Stimulated activated CD8-positive, alpha-beta memory T cell treated with anti-CD3 and anti-CD28 coated beads, Interleukin-2, amount 100 ng/mL, for 48 hours (primary cell): ENCODE results near the gene TMEM225.
"Not testable (repeated sequence)": the region's sequence is repeated elsewhere in the genome, so short reads cannot be mapped to it uniquely, and the experiment has no call there.

ENCODE experiments used
- DNase-seq, 2 donors: peaks; one replicate each; pipeline ENCODE4 v3.0.0-alpha.2; 2020; ENCODE audit warnings: low read depth in 2 of 2

TMEM225 gene, protein sequence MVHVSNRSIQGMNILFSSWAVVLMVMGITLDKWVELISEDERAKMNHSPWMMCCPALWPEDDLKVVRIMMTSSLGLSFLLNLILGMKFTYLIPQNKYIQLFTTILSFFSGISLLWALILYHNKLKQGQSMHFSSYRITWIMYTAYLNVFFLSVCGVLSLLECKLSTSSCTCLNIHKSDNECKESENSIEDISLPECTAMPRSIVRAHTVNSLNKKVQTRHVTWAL

DNA sequence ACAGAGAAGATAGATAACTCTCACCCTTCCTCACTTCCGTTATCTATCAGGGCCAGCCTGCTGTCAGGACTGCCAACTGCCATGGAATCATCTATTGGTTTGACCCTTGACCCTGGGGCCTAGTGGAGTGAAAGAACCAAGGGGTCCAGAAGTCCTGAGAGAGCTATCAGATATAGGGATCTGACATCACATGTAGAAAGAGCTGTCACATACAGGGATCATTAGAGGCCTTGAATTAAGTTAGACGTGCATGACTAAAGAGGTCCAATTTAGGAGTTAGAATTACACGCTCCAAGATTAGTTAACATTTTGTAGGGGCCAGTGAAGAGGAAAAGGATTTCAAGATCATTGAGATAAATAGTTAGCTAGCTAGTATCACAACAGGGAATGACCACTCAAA is at the start of gene TMEM225:
Gene TMEM225 (minus strand): TSS at position 101 of the 400 bp plus-strand sequence. CDS start 245 bp downstream, outside the sequence.
- no peak for DNase-seq

DNA sequence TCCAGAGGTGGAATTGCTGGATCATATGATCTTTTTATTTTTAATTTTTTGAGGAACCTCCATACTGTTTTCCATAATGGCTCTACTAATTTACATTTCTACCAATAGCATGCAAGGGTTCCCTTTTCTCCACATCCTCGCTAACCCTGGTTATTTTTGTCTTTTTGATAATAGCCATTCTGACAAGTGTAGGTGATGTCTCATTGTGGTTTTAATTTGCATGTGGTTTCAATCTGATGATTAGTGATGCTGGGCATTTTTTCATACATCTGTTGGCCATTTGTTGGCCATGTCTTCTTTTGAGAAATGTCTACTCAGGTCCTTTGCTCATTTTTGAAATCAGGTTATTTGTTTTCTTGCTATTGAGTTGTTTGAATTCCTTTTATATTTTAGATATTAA is 38.6 kb upstream of the TMEM225 start:
- DNase-seq, result no peak

DNA sequence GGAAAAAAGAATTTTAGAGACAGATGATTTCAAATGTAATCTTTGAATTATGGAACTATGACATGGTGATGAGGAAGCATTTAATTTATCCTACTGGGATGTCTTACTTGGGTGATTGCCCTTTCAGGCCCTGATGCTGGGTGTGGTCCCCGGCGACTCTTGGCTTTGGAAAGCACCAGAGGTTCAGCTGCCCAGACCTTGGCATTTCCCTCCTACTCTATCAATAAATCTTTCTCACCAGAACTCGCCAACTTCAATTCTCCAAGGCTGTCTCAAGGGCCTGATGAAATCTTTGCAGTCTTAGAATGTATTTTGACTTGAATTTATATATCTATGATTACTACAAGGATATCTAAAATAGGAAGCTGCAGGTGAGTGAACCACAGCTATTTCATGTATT is 35.5 kb upstream of the TMEM225 start:
- no peak for DNase-seq

DNA sequence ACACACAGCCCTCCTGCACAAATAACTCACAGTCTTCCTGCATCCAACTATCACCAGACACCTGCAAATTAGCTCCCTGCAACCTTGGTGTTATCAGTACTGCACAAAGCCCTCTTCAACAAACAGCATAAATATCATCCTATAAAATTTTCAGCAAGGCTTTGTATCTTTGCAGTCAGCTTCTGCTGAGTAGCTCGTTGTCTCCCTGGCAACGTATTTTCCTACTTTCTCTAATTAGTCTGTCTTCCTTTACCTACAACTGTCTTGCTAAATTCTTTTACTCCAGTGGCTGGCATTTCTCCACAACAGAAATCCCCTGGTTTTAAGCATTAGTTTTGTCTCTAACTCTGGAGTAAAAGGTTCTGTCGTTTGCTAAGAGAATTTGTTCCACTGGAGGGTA is 20.4 kb upstream of the TMEM225 start:
- no peak for DNase-seq

DNA sequence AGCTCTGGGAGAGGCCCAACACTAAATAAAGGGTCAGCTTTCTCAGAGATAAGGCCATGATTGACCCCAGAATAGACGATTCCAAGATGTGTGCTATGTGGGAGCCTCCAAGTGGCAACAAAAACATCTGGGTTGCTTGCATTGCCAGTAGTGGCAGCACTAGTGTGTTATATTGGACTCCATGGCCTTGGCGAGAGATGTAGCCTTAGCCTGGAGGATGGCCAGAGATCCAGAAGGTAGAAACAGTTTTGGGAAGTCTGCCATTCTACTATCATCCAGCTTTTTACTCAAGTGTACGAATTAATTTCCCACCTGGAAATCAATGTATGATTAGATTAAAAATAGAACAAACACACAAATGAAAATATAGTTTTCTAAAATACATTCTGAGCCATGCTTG is 19.5 kb upstream of the TMEM225 start:
- DNase-seq, result no peak

DNA sequence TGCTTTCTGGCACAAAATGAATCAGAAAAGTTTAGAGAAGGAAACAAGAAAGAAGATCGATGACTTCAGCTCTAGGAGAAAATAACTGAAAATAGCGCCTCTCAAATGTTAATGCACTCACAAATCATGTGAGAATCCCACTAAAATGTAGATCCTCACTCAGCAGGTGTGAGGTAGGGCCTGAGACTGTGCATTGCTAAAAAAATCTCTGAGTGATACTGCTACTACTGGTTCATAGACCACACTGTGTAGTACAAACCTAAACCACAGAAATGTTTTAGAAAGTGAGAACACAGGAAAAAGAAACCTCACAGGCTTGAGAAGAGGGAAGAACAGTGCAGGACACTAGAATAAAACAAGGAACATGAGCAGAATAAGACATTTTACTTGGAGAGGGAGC is 18.5 kb upstream of the TMEM225 start:
- DNase-seq, result no peak

DNA sequence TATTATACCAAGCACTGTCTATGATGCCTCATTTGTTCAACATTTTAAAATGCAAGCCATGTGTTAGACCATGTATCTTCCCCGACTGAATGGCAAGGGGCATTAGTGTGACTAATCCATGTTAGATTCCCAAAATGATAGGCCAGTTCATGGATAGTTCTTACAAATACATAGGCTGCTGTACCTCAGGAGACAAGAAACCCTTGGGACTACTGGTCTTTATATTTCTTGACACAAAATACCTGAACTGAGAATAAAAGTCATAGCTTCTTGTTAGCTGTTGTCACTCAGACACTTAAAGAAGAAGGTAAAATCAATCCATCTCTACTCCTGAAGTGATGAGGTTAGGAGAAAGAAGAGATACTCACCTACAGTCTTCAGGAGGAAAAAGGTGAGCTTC is 16.4 kb upstream of the TMEM225 start, which contains the start of gene OR8D4:
Gene OR8D4 (plus strand): TSS at position 301 of the 400 bp plus-strand sequence. CDS start 4,265 bp downstream, outside the sequence.
- no peak for DNase-seq

DNA sequence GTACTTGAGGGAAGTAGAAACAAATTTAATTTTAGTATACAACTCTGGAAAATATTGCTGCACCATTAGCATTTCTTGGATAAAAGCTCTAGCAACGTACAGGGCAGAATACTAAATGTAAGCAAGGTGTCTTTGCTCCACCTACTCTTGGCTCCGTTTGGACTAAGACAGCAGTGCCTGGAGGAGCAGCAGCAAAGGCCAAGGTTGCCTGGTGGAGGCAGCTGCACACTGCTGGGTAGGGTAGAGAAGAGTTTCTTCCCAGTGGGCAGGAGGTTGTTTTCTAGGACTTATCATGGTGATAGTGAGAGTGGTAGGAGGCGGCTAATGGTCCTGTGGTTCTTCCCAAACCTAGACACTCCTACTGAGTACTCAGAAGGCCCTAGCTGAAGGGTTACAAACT is 14.3 kb upstream of the TMEM225 start:
- DNase-seq, result no peak

DNA sequence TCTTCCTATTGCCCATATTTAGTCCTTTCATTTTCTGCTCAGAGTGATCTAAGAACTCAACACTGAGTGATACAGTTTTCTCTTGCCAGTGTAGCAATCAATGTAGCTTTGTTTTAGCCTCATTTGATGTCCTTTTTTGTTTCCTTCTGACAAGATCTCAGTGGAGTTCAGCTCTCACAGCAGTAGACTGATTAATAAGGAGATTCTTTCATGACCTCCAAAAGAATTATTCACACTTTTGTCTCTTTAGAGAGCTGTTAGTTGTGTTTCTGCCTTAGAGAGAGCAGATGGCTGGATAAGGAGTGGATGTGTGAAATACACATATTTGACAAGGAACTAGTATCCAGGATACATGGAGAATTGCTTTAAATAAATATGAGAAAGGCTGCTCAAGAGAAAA is 6.6 kb upstream of the TMEM225 start:
- DNase-seq, result no peak

DNA sequence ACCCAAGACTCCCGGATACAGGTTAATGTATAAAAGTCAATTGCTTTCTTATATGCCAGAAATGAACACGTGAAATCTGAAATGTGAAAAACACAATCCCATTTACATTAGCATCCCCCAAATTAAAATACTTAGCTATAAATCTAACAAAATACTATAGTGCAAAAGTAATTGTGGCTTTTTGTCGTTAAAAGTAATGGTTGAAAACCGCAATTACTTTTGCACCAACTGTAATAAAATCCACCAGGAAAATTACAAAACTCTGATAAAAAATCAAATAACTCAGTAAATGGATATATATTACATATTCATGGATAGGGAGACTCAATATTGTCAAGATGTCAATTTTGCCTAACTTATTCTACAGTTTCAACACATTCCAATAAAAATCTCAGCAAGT is 4.6 kb downstream of the TMEM225 start:
- DNase-seq, result no peak

DNA sequence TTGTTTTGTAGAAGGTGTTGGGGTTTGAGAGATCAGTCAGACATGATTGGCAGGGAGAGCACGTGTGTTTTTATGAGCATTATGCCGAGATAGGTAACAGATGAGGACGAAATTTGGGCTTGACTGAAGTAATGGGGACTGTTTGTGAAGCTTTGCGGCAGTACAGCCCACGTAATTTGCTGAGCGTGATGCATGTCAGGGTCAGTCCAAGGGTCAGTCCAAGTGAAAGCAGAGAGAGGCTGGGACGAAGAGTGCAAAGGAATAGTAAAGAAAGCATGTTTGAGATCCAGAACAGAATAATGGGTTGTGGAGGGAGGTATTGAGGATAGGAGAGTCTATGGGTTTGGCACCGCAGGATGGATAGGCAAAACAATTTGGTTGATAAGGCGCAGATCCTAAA is 17.7 kb downstream of the TMEM225 start:
- DNase-seq, result not testable (repeated sequence)

DNA sequence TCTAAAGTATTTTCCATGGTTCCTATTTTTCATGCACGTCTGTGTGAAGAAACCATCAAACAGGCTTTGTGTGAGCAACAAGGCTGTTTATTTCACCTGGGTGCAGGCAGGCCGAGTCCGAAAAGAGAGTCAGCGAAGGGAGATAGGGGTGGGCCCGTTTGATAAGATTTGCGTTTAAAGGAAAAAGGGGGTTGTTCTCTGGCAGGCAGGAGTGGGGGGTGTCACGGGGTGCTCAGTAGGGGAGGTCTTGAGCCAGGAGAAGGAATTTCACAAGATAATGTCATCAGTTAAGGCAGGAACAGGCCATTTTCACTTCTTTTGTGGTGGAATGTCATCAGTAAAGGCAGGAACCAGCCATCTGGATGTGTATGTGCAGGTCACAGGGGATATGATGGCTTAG is 20.2 kb downstream of the TMEM225 start:
- DNase-seq, result not testable (repeated sequence)

DNA sequence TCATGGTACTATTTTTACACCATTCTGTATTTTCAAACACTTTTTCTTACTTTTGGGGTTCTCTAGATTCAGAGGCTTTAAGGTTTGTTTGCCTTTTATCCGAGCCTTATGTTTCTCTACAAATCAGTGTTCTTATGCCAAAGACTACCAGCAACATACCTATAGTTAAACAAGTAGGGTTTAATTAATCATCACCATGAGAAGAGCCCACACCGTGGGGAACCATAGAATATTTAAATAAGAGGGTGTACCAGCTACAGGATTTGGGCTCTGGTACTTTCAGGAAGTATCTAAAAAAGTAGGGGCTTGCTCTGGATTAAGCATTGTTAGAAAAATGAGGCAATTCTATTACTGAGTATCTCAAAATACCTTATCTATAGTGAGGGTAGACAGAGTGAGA is 25.7 kb downstream of the TMEM225 start:
- DNase-seq, result no peak

DNA sequence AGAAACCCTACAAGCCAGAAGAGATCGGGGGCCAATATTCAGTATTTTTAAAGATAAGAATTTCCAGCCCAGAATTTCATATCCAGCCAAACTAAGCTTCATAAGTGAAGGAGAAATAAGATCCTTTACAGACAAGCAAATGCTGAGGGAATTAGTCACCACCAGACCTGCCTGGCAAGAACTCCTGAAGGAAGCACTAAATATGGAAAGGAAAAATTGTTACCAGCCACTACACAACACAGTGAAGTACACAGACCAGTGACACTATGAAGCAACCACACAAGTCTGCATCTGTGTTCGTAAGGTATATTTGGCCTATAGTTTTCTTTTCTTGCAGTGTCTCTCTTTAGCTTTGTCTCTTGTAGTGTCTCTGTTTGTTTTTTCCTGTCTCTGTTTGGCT is 29.0 kb downstream of the TMEM225 start:
- no peak for DNase-seq

DNA sequence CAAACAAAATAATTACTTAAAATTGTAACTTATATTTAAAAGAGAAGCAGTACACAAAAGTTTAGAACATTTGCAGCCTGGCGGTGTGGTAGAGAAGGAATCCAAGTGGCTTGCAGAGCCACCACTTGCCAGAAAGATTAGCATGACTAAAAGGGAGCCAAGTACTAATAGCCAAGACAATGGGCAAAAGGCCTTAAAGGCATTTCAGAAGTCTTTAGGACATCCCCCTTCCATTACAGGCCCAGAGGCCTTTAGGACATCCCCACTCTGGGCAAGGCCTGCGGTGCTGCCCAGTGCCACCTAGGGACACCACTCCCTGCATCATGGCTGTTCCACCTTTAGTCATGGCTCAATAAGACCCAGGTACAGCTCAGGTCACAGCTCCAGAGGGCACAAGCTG is 32.4 kb downstream of the TMEM225 start:
- DNase-seq, result no peak

DNA sequence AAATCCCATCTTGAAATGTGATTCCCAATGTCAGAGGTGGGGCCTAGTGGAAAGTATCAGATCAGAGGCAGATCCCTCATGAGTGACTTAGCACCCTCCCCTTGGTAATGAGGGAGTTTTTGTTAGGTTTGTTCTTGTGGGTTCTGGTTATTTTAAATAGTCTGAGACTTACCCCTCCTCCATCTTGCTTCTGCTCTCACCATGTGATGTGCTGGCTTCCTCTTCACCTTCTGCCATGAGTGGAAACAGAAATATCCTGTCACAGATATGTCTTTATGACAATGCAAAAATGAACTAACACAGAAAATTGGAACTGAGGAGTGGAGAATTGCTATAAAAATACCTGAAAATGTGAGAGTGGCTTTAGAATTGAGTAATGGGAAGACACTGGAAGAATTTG is 33.1 kb downstream of the TMEM225 start:
- no peak for DNase-seq

DNA sequence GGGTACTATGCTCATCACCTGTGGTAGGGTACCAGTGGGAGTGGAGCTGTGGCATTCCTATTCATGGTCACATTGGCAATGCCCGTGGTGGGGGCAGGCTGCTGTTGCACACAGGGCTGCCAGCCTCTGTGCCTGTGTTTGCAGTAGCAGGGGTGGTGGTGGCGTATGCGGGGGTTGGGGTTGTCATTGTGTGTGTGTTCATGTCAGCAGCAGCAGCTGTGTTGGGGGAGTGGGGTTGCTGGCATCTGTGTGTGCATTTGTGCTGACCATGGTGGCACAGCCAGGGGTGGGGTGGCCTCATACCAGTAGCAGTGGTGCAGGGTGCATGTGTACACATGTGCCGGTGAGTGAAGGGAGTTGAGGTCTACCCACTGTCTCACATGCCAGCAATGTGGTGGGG is 34.4 kb downstream of the TMEM225 start:
- no peak for DNase-seq

DNA sequence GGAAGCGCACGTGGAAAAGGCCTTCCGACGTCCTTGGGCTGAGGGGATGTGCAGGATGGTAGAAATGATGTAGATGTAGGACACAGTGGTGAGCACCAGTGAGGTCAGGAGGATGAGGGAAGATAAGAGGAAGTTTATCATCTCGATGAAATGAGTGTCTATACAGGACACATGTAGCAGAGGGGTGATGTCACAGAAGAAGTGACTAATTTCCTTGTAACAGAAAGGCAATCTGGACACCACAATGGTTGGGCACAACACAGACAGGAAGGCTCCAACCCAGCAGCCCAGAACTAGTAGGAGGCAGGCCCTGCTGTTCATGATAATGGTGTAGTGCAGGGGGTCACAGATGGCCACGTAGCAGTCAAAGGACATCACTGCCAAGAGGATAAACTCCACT is 44.3 kb downstream of the TMEM225 start:
- DNase-seq, result no peak

DNA sequence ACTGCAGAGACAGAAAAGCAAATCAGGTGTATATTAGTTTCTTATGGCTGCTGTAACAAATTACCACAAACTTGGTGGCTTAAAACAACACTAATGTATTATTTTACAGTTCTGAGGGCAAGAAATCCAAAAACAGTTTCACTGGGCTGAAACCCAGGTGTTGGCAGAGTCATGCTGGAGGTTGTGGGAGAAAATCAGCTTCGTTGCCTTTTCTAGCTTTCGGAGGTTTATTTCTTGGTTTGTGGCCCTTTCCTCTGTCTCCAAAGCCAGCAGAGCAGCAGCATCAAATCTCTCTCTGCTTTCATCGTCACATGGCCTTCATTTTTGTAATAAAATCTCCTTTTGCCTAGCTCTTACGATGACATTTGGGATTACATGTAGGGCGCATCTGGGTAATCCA is 46.3 kb downstream of the TMEM225 start:
- no peak for DNase-seq

DNA sequence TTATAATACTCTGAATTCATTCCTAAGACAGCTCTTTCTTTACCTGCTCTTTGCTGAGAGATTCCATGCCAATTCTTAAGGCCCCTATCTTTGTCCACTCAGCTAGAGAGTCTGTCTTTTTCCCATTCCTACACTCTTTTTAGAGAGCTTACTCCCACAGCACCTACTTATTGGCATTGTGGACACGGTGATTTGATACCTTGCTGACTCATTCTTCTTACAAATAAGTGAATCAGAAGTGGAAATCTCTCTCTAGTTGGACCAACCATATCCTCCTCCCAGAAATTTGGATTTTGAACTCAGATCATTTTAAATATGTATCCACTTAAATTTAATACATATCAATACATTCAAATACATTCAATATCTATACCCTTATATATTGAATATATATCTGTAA is 46.8 kb downstream of the TMEM225 start:
- DNase-seq, result no peak

DNA sequence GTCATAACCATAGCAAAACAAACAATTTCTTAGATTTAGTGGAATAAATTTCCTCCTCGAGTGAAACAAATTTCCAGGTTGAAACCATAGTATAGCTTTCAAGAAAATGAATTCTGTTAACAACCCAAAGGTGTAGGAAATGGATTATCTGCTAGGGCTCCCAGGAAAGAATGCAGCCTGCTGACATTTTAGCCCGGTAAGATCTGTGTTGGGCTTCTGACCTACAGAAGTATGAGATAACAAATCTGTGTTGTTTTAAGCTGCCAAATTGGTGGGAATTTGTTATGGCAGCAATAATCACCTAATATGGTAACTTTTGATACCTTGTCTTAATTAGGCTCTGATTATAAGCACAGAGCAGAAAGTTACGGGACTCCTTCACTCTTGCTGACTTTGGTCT is 47.3 kb downstream of the TMEM225 start:
- no peak for DNase-seq

DNA sequence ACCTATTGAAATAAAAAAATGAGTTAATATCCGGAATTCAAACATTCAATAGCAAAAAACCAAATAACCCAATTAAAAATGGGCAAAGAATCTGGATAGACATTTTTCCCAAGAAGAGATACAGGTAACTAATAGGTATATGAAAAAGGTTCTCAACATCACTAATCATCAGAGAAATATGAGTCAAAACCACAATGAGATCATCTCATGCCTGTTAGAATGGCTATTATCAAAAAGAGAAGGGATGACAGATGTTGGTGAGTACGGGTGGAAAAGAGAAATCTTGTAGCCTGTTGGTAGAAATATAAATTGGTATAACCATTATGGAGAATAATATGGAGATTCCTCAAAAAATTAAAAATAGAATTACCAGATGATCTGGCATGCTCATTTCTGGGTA is 52.4 kb downstream of the TMEM225 start:
- DNase-seq, result no peak
